ENCODE results near the gene IL11RA.
A peak's percentile ranks its signal among the peaks of the same experiment; 100 is the strongest.

- no peak for TF ChIP-seq CTCF (IDR thresholded peaks at IDR 0.05; ENCODE audit: low read depth, low read length)
- TF ChIP-seq POLR2A (IDR thresholded peaks at IDR 0.05; ENCODE audit: extremely low read depth, insufficient read length) = no peak
- peak; percentile 42; the same call in 1 of the 2 replicates for TF ChIP-seq MAX (IDR thresholded peaks at IDR 0.05; ENCODE audit: low read depth, low read length)
- 0 out of 2 replicates have a peak, but pooled peaks have one; percentile 18 for TF ChIP-seq MYC (IDR thresholded peaks at IDR 0.05; ENCODE audit: low read depth, low read length)
Measured at GRCh38 chr9:34665067-34665380, 13.0 kb downstream of the IL11RA start.
